ENCODE measurements around the gene CIITA.

GRCh38 chr16:10876315-10876714 lies 687 bp upstream of the CIITA start:
- TF ChIP-seq CTCF (IDR thresholded peaks at IDR 0.05): no peak
- TF ChIP-seq POLR2AphosphoS5 (IDR thresholded peaks at IDR 0.05): no peak
- no peak for TF ChIP-seq POLR2A (IDR thresholded peaks at IDR 0.05)

Data from stomach (tissue), 4 donors.